Measurements from ENCODE around the gene TBX4. TPM values are rescaled to one million over a fixed set of nuclear protein-coding genes. Genes with fewer than 3 reads are reported as not detected.

TBX4 gene
- total RNA-seq, 2 experiments from 2014 or later: not detected

GRCh38 chr17:61474235-61474927 lies 22.2 kb downstream of the TBX4 start:
- intact Hi-C loops (cut with DNase I, micrococcal nuclease): no loop called here
- ATAC-seq (no peak), DNase-seq (no peak)
- Mint-ChIP-seq H3K9me3 (ENCODE audit: low read depth) (no peaks in the 10 kb centered on the region), H3K27ac (no peak overlapping the region), H3K36me3 (ENCODE audit: low read depth) (no peaks in the 10 kb centered on the region), H3K4me1 (no peaks in the 10 kb centered on the region), H3K4me3 (no peak overlapping the region), H3K27me3 (peaks cover 6% of the 10 kb centered on the region)
- ChIA-PET CTCF (interaction anchor here (0.7 kb wide), 1 partner anchor 25 kb away, joined by 3 read pairs; no protein-coding TSS in a partner anchor), POLR2A (no interaction called here)

DNA sequence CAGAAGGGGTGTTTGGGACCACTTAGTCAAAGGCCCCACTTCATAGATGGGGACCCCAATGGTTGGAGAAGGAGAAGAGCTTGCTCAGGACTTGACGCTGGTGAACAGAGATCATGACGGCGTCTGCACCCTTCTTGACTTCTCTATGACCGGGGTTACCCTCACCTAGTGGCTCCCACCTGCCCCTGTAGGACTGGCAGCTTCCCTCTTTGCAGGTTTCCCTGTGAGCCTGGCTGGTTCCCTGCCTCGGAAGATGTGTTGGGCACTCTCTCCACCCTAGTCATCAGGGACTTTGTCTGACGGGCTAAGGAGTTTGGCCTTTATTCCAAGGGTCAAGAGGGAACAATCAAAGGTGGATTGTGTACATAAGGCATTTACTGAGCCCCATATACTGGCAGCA lies 22.7 kb downstream of the TBX4 start:
- Mint-ChIP-seq H3K4me3 (no peak overlapping the region), H3K9me3 (ENCODE audit: low read depth) (no peaks in the 10 kb centered on the region), H3K27me3 (peaks cover 6% of the 10 kb centered on the region), H3K36me3 (ENCODE audit: low read depth) (no peaks in the 10 kb centered on the region), H3K27ac (no peak overlapping the region), H3K4me1 (no peaks in the 10 kb centered on the region)
- CTCF ChIA-PET: no interaction called here
- DNase-seq (no peak), ATAC-seq (no peak)
- POLR2A ChIA-PET: no interaction called here
- intact Hi-C loops (cut with DNase I, micrococcal nuclease): no loop called here

DNA sequence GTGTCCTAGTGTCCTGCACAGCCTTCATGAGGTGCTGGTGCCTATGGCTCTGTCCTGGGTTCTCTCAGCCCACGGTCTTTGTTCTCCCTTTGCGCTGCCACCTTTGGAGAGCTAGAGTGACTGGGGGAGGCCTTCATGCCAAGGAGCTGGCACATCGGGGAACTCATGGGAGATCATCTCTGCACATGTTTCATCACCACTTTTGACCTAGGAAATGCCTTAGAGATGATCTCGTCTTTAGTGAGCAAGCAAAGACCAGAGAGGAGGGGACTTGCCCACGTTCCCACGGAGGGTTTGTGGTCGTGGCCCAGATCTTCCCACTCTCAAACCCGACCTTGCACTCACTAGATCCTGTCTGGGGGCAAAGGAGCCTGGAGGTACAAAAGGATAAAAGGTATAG lies 23.5 kb downstream of the TBX4 start:
- no peaks in the 10 kb centered on the region for H3K9me3 Mint-ChIP-seq (ENCODE audit: low read depth)
- ATAC-seq (no peak), DNase-seq (no peak)
- H3K4me3 Mint-ChIP-seq: no peak overlapping the region
- POLR2A ChIA-PET: no interaction called here
- no peaks in the 10 kb centered on the region for H3K36me3 Mint-ChIP-seq (ENCODE audit: low read depth)
- intact Hi-C loops (cut with DNase I, micrococcal nuclease): no loop called here
- CTCF ChIA-PET: no interaction called here
- H3K4me1 Mint-ChIP-seq: no peaks in the 10 kb centered on the region
- peaks cover 6% of the 10 kb centered on the region for H3K27me3 Mint-ChIP-seq
- H3K27ac Mint-ChIP-seq: no peak overlapping the region

- Mint-ChIP-seq H3K36me3 (ENCODE audit: low read depth) (no peaks in the 10 kb centered on the region), H3K4me3 (no peak overlapping the region), H3K9me3 (ENCODE audit: low read depth) (no peaks in the 10 kb centered on the region), H3K27me3 (peaks cover 6% of the 10 kb centered on the region), H3K4me1 (no peaks in the 10 kb centered on the region), H3K27ac (no peak overlapping the region)
- no peak for DNase-seq
- no peak for ATAC-seq
- POLR2A ChIA-PET: no interaction called here
- CTCF ChIA-PET: interaction anchor here (0.5 to 0.6 kb wide), 2 partner anchors 64 to 1813 kb away, joined by 3 read pairs; no protein-coding TSS in a partner anchor
- intact Hi-C loops (cut with DNase I, micrococcal nuclease): no loop called here
Observed at GRCh38 chr17:61476476-61477203, 24.4 kb downstream of the TBX4 start.

DNA sequence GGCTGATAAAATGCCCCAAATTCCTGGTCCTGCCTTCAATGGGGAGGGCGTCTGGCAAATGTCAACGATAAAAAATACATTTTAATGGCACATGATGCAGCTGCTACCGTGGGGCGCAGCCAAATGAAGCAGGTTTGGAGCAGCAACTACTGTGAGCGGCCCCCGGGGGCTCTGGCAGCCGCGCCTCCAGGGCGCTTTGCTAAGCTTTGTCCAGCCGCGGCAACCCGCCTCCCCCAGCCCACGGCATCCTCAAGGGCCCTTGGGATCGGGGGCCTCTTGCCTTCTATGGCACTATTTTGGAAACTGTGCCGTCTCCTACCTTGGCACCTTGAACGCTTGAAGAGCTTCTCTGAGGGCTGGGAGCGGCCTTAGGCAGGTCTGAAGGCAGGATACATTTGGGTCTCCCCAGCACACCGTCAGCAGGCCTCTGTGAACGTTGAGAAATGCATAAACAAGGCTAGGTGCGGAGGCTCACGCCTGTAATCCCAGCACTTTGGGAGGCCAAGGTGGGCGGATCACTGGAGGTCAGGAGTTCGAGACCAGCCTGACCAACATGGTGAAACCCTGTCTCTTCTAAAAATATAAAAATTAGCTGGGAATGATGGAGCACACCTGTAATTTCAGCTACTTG lies 25.1 kb downstream of the TBX4 start:
- intact Hi-C loops (cut with DNase I, micrococcal nuclease): no loop called here
- Mint-ChIP-seq H3K4me3 (no peak overlapping the region), H3K27me3 (peaks cover 6% of the 10 kb centered on the region), H3K9me3 (ENCODE audit: low read depth) (no peaks in the 10 kb centered on the region), H3K36me3 (ENCODE audit: low read depth) (no peaks in the 10 kb centered on the region), H3K4me1 (no peaks in the 10 kb centered on the region), H3K27ac (no peak overlapping the region)
- ChIA-PET POLR2A (no interaction called here), CTCF (interaction anchor here (0.5 to 0.6 kb wide), 2 partner anchors 64 to 1813 kb away, joined by 3 read pairs; no protein-coding TSS in a partner anchor)
- DNase-seq (no peak), ATAC-seq (no peak)

DNA sequence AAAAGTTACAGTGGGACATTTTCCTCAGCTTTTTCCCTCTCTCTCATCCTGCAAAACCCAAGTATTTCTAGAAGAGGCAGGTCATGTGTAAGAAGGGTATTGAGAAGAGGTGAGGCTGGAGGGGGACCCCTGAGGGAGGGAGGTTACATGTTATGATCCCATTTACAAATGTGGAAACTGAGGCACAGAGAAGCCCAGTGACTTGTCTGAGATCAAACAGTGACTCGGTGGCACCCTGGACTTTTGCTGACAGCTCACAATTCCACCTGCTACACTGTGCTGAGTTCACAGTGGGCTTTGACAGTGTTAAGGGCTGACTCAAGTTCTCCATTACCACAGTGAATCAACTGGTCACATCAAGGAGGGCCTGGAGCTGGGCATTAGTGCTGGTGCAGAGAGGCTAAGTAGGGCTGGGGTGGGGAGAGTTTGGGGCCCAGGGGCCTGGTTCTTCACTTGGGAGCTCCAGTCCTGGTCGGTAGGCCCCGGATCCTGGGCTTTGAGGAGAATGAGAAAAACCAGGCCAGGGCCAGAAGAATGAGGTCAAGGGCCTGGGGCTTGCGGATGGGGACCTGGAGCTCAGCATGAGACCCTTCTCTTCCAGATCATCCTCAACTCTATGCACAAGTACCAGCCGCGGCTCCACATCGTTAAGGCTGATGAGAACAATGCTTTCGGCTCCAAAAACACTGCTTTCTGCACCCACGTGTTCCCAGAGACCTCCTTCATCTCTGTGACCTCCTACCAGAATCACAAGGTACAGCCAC lies 26.0 kb downstream of the TBX4 start:
- peaks cover 6% of the 10 kb centered on the region for H3K27me3 Mint-ChIP-seq

DNA sequence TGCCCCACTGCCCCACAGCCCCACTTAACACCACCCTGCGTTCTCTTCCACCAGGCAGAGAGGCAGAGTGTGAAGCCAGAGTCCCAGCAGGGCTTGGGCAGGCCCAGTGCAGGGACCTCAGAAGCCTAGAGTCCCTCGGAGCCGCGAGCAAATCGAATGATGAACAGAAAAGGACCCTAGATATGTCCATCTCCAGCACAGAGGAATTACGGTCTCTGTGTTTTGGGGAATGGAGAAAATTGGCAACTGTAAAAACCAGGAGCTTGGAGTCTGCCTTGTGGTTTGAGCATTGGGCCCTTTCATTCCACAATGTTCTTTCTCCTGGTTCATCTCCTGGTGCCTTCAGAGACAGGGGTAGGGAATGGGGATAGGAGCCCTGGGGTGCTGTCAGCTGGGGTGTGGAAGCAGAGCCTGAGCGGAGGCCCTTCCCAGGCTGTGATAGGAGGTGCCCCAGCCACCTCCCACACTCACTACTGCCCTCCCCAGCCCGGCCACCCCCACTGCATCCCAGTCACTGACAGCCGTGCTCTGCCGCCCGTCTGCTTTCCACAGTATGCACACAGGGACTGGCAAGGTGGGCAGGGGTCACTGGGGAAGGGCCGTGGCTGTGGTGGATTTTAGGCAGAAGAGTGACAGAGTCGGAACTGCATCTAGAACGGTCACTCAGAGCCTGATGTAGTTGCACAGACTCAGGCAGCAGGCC lies 26.7 kb downstream of the TBX4 start:
- CTCF ChIA-PET: no interaction called here
- POLR2A ChIA-PET: no interaction called here
- no peak for ATAC-seq
- Mint-ChIP-seq H3K4me1 (no peaks in the 10 kb centered on the region), H3K36me3 (ENCODE audit: low read depth) (no peaks in the 10 kb centered on the region), H3K9me3 (ENCODE audit: low read depth) (no peaks in the 10 kb centered on the region), H3K27me3 (peaks cover 6% of the 10 kb centered on the region), H3K4me3 (no peak overlapping the region), H3K27ac (no peak overlapping the region)
- DNase-seq: no peak
- intact Hi-C loops (cut with DNase I, micrococcal nuclease): no loop called here

More for the DNA sequence above, 26.0 kb downstream of the TBX4 start:
- Mint-ChIP-seq H3K9me3 (ENCODE audit: low read depth) (no peaks in the 10 kb centered on the region), H3K4me3 (no peak overlapping the region), H3K36me3 (ENCODE audit: low read depth) (no peaks in the 10 kb centered on the region), H3K27ac (no peak overlapping the region), H3K4me1 (no peaks in the 10 kb centered on the region)
- intact Hi-C loops (cut with DNase I, micrococcal nuclease): no loop called here
- DNase-seq (no peak), ATAC-seq (no peak)
- CTCF ChIA-PET: no interaction called here
- POLR2A ChIA-PET: no interaction called here

GRCh38 chr17:61479493-61480413 lies 27.5 kb downstream of the TBX4 start:
- H3K27me3 Mint-ChIP-seq: peaks cover 6% of the 10 kb centered on the region
- H3K36me3 Mint-ChIP-seq (ENCODE audit: low read depth): no peaks in the 10 kb centered on the region
- ATAC-seq (no peak), DNase-seq (no peak)
- ChIA-PET POLR2A (no interaction called here), CTCF (no interaction called here)
- intact Hi-C loops (cut with DNase I, micrococcal nuclease): no loop called here
- H3K9me3 Mint-ChIP-seq (ENCODE audit: low read depth): no peaks in the 10 kb centered on the region
- H3K27ac Mint-ChIP-seq: no peak overlapping the region
- no peak overlapping the region for H3K4me3 Mint-ChIP-seq
- no peaks in the 10 kb centered on the region for H3K4me1 Mint-ChIP-seq

GRCh38 chr17:61480414-61480807 lies 28.2 kb downstream of the TBX4 start:
- no peaks in the 10 kb centered on the region for H3K9me3 Mint-ChIP-seq (ENCODE audit: low read depth)
- POLR2A ChIA-PET: no interaction called here
- CTCF ChIA-PET: no interaction called here
- DNase-seq (no peak), ATAC-seq (no peak)
- intact Hi-C loops (cut with DNase I, micrococcal nuclease): no loop called here
- no peaks in the 10 kb centered on the region for H3K36me3 Mint-ChIP-seq (ENCODE audit: low read depth)
- H3K4me1 Mint-ChIP-seq: no peaks in the 10 kb centered on the region
- peaks cover 2% of the 10 kb centered on the region for H3K27me3 Mint-ChIP-seq
- no peak overlapping the region for H3K27ac Mint-ChIP-seq
- no peak overlapping the region for H3K4me3 Mint-ChIP-seq

DNA sequence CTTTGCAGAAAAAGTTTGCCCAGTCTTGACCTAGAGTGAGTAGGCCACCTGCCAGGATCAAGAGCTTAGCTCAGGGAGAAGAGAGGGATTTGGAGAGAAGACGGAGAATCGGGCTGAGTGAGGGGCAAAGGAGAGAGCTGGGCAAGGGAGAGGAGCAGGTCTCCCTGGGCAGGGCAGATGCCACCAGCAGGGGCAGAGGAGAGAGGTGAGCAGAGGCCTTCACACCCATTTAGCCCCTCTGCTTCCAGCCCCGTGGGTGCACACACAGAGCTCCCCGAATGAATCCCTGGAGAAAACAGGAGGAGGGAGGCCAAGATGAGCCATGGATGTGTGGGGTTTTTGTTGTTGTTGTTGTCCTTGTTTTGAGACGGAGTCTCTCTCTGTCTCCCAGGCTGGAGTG lies 29.2 kb downstream of the TBX4 start:
- CTCF ChIA-PET: no interaction called here
- H3K27ac Mint-ChIP-seq: no peak overlapping the region

More for the DNA sequence above, 29.2 kb downstream of the TBX4 start:
- Mint-ChIP-seq H3K27me3 (no peaks in the 10 kb centered on the region), H3K36me3 (ENCODE audit: low read depth) (no peaks in the 10 kb centered on the region), H3K4me1 (no peaks in the 10 kb centered on the region), H3K4me3 (no peak overlapping the region), H3K9me3 (ENCODE audit: low read depth) (no peaks in the 10 kb centered on the region)
- no peak for ATAC-seq
- no peak for DNase-seq
- intact Hi-C loops (cut with DNase I, micrococcal nuclease): no loop called here
- POLR2A ChIA-PET: interaction anchor here (0.6 kb wide), 1 partner anchor 955 kb away, joined by 3 read pairs; the partner anchor contains the start of gene APPBP2
